ENCODE results near the gene SNRK. TPM values are rescaled to one million over a fixed set of nuclear protein-coding genes. Genes with fewer than 3 reads are reported as not detected.

The SNRK gene
- total and polyA plus RNA-seq, 2 donors (not counting 3 experiments of a cell fraction or from before 2014, with no cell fraction given), result 43.3 to 99.9 TPM

GRCh38 chr3:43302116-43302880 lies 16.0 kb downstream of the SNRK start:
- CTCF ChIA-PET, result interaction anchor here (0.9 to 3.8 kb wide), 2 partner anchors 79 to 201 kb away, joined by 3 to 15 read pairs; no protein-coding TSS in a partner anchor
- no TSS peak for BruUV-seq (replicated peaks)
- H4K20me1 ChIP-seq (replicated peaks; ENCODE audit: control insufficient read depth, extremely low read depth, insufficient read depth, low read length), result peaks cover 37% of the 10 kb centered on the region
- H3K36me3 ChIP-seq (ENCODE audit: control insufficient read depth in 2 of 2, extremely low read depth in 1 of 2, insufficient read depth in 2 of 2, low read length in 2 of 2), result peaks cover 13 to 31% of the 10 kb centered on the region in 2 experiments
- no peak for TF ChIP-seq GATA2 (IDR thresholded peaks at IDR 0.05; ENCODE audit: insufficient read depth, insufficient read length, low read depth, low read length)
- TF ChIP-seq POLR2A (IDR thresholded peaks at IDR 0.05; ENCODE audit: low read depth, low read length), result no peak
- TF ChIP-seq EZH2 (IDR thresholded peaks at IDR 0.05; ENCODE audit: borderline replicate concordance, low read depth, low read length, severe bottlenecking), result no peak
- no peak for TF ChIP-seq CTCF (IDR thresholded peaks at IDR 0.05; ENCODE audit: extremely low read depth in 1 of 2, insufficient read depth in 1 of 2, low read depth in 1 of 2, low read length in 2 of 2)
- no peak for TF ChIP-seq MAX (IDR thresholded peaks at IDR 0.05; ENCODE audit: insufficient read depth, insufficient read length)
- H3K79me2 ChIP-seq (ENCODE audit: control insufficient read depth, insufficient read depth, low read length), result peaks cover 100% of the 10 kb centered on the region
- POLR2A ChIA-PET, result no interaction called here
- H3K27ac ChIP-seq (ENCODE audit: insufficient read depth, low read depth, low read length), result no peak overlapping the region
- no peak overlapping the region for H3K4me3 ChIP-seq (replicated peaks in 1 of 3; ENCODE audit: insufficient read depth in 1 of 3, low read depth in 1 of 3, low read length in 3 of 3)
- FAIRE-seq, result no peak
- no peaks in the 10 kb centered on the region for H3K9me3 ChIP-seq (replicated peaks; ENCODE audit: control insufficient read depth, insufficient read depth, low read length)
- no peak for DNase-seq (ENCODE audit: low read depth, low spot score)
- no peaks in the 10 kb centered on the region for H3K9me1 ChIP-seq (replicated peaks; ENCODE audit: control insufficient read depth, extremely low read depth, insufficient read depth, low read length)
- no peak overlapping the region for H2AFZ ChIP-seq (ENCODE audit: low read depth, low read length)
- intact Hi-C loops (cut with micrococcal nuclease), result no loop called here
- H3K4me1 ChIP-seq (ENCODE audit: control insufficient read depth, extremely low read depth, insufficient read depth, low read length), result peaks cover 6% of the 10 kb centered on the region
- no peak overlapping the region for H3K9ac ChIP-seq (replicated peaks; ENCODE audit: extremely low read depth, insufficient read depth, low read length)
- no peaks in the 10 kb centered on the region for H3K27me3 ChIP-seq (ENCODE audit: control insufficient read depth in 2 of 2, insufficient read depth in 2 of 2, low read length in 2 of 2)
- H3K4me2 ChIP-seq (ENCODE audit: insufficient read depth, low read length), result no peak overlapping the region
- dilution Hi-C loops (cut with MboI; ENCODE audit: extremely low pct_ligation_motif_present, low sequenced_read_pairs), result no loop called here

Data from endothelial cell of umbilical vein (primary cell).